NCI-H774 (cell line): Measurements from ENCODE around the gene CA6.
"Not testable (repeated sequence)": the region's sequence is repeated elsewhere in the genome, so short reads cannot be mapped to it uniquely, and the experiment has no call there.

Experiments
- DNase-seq: peaks from one replicate; lab custom pipeline; 2025; lab: John Stamatoyannopoulos, UW

Gene CA6

GRCh38 chr1:8969937-8970336, 24.3 kb downstream of the CA6 start:
- DNase-seq: no peak

GRCh38 chr1:8970870-8971337, 25.2 kb downstream of the CA6 start:
- no peak for DNase-seq

- DNase-seq: no peak
Measured at GRCh38 chr1:8974551-8974950, 28.9 kb downstream of the CA6 start.

GRCh38 chr1:8976338-8976737, 30.7 kb downstream of the CA6 start:
- DNase-seq: no peak

- no peak for DNase-seq
Measured at GRCh38 chr1:8976896-8977450, 31.3 kb downstream of the CA6 start.

- DNase-seq: no peak
Measured at GRCh38 chr1:8980656-8981055, 35.0 kb downstream of the CA6 start.

GRCh38 chr1:8981169-8981568, 35.5 kb downstream of the CA6 start:
- no peak for DNase-seq

GRCh38 chr1:8984203-8984602, 38.5 kb downstream of the CA6 start:
- DNase-seq: no peak

- DNase-seq: no peak
Measured at GRCh38 chr1:8984990-8985389, 39.3 kb downstream of the CA6 start.

- DNase-seq: no peak
Measured at GRCh38 chr1:8985915-8986813, 40.5 kb downstream of the CA6 start.

GRCh38 chr1:8986814-8987190, 41.1 kb downstream of the CA6 start:
- no peak for DNase-seq

GRCh38 chr1:8987881-8988617, 42.4 kb downstream of the CA6 start:
- DNase-seq: no peak

GRCh38 chr1:8988618-8988967, 42.9 kb downstream of the CA6 start:
- DNase-seq: no peak

GRCh38 chr1:8989061-8989460, 43.4 kb downstream of the CA6 start:
- DNase-seq: no peak

- DNase-seq: no peak
Measured at GRCh38 chr1:8989821-8990220, 44.2 kb downstream of the CA6 start.

GRCh38 chr1:8992936-8993687, 47.4 kb downstream of the CA6 start:
- no peak for DNase-seq

GRCh38 chr1:8993962-8994675, 48.5 kb downstream of the CA6 start:
- not testable (repeated sequence) for DNase-seq

- not testable (repeated sequence) for DNase-seq
Measured at GRCh38 chr1:9001534-9002214, 56.0 kb downstream of the CA6 start.

GRCh38 chr1:9002215-9002560, 56.5 kb downstream of the CA6 start:
- not testable (repeated sequence) for DNase-seq

GRCh38 chr1:9004031-9004699, 58.5 kb downstream of the CA6 start:
- no peak for DNase-seq
